Suprapubic skin (tissue), 4 donors: ENCODE results near the gene BTD. TPM values are rescaled to one million over a fixed set of nuclear protein-coding genes. Genes with fewer than 3 reads are reported as not detected.

ENCODE experiments used
- DNase-seq, 2 donors: peaks; one replicate each; pipeline ENCODE4 v3.0.0-alpha.2; 2019; ENCODE audit warnings: low spot score in 2 of 2
- H3K27ac ChIP-seq: fragments of 200-600 bp; sonication (generic); one replicate; pipeline ENCODE4 v1.5.1; 2019
- H3K27me3 ChIP-seq: fragments of 200-600 bp; sonication (generic); one replicate; pipeline ENCODE4 v1.5.1; 2019
- H3K36me3 ChIP-seq: fragments of 200-600 bp; sonication (generic); one replicate; pipeline ENCODE4 v1.5.1; 2019
- H3K4me1 ChIP-seq: fragments of 200-600 bp; sonication (generic); one replicate; pipeline ENCODE4 v1.5.1; 2019
- H3K4me3 ChIP-seq: fragments of 200-600 bp; sonication (generic); one replicate; pipeline ENCODE4 v1.5.1; 2019; ENCODE audit warnings: mild to moderate bottlenecking
- H3K9me3 ChIP-seq: fragments of 200-600 bp; sonication (generic); one replicate; pipeline ENCODE4 v1.5.1; 2019
- EP300 ChIP-seq: sonication (generic); formaldehyde crosslinking; IDR thresholded peaks from one replicate; pipeline ENCODE4 v1.6.1; 2017; ENCODE audit warnings: antibody characterized with exemption
- POLR2A ChIP-seq, 2 donors: fragments of 450-650 bp; IDR thresholded peaks; one replicate each; pipeline ENCODE4 v1.6.1; 2017; ENCODE audit warnings: antibody characterized with exemption in 2 of 2, mild to moderate bottlenecking in 2 of 2, moderate library complexity in 2 of 2
- POLR2AphosphoS5 ChIP-seq, 3 donors: sonication (generic); formaldehyde crosslinking; IDR thresholded peaks; one replicate each; pipeline ENCODE4 v1.6.1; 2017; ENCODE audit warnings: antibody characterized with exemption in 3 of 3
- WGBS: methylation state at CpG from one replicate; pipeline ENCODE4 v1.1.5; 2018; 5-methylcytosine and 5-hydroxymethylcytosine counted together
- total RNA-seq, 4 donors: library from RNA; depleted of rRNA; stranded (reverse); fragments of >200 nt; gene quantifications; one replicate each; pipeline ENCODE4 v1.1.0, GENCODE V29; 2016
- TF ChIP-seq, protein P1 (sequence below), 2 donors: fragments of 200-600 bp in 1 of 2; fragments of 450-650 bp in 1 of 2; sonication (generic) in 1 of 2; IDR thresholded peaks; one replicate each; pipeline ENCODE4 v1.5.1; 2016 to 2019; ENCODE audit warnings: antibody characterized with exemption in 2 of 2, mild to moderate bottlenecking in 1 of 2, moderate library complexity in 1 of 2

BTD gene
- total RNA-seq, 4 donors from 2014 or later, result 16.9 to 25.9 (median 19.1) TPM

DNA sequence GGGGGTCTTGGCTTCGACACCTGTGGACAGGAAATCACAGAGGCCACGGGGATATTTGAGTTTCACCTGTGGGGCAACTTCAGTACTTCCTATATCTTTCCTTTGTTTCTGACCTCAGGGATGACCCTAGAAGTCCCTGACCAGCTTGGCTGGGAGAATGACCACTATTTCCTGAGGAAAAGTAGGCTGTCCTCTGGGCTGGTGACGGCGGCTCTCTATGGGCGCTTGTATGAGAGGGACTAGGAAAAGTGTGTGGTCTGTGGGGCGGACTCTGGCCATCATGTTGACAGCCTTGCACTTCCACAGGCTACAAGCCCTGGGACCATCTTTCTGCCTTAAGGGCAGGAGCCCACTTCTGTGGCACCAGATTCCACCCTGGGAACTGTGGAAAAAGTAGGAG lies 43.7 kb downstream of the BTD start:
- H3K4me1 ChIP-seq, result peaks cover 31% of the 10 kb centered on the region
- no peak overlapping the region for H3K4me3 ChIP-seq
- H3K9me3 ChIP-seq, result no peaks in the 10 kb centered on the region
- WGBS, result 98% methylated on average over 6 of the region's 6 CpGs
- H3K27me3 ChIP-seq, result no peaks in the 10 kb centered on the region
- no peak for TF ChIP-seq POLR2AphosphoS5 (IDR thresholded peaks at IDR 0.05)
- no peak for TF ChIP-seq EP300
- no peak for TF ChIP-seq POLR2A (IDR thresholded peaks at IDR 0.05)
- TF ChIP-seq, protein P1, sequence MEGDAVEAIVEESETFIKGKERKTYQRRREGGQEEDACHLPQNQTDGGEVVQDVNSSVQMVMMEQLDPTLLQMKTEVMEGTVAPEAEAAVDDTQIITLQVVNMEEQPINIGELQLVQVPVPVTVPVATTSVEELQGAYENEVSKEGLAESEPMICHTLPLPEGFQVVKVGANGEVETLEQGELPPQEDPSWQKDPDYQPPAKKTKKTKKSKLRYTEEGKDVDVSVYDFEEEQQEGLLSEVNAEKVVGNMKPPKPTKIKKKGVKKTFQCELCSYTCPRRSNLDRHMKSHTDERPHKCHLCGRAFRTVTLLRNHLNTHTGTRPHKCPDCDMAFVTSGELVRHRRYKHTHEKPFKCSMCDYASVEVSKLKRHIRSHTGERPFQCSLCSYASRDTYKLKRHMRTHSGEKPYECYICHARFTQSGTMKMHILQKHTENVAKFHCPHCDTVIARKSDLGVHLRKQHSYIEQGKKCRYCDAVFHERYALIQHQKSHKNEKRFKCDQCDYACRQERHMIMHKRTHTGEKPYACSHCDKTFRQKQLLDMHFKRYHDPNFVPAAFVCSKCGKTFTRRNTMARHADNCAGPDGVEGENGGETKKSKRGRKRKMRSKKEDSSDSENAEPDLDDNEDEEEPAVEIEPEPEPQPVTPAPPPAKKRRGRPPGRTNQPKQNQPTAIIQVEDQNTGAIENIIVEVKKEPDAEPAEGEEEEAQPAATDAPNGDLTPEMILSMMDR (IDR thresholded peaks at IDR 0.05), result no peak
- peak overlapping the region; percentile 84 for H3K27ac ChIP-seq
- H3K36me3 ChIP-seq, result peaks cover 4% of the 10 kb centered on the region
- no peak for DNase-seq

- Histone ChIP-seq H3K4me3 (no peak overlapping the region), H3K27ac (peak overlapping the region; percentile 84), H3K9me3 (no peaks in the 10 kb centered on the region), H3K4me1 (peaks cover 31% of the 10 kb centered on the region), H3K36me3 (peaks cover 4% of the 10 kb centered on the region), H3K27me3 (no peaks in the 10 kb centered on the region)
- TF ChIP-seq POLR2A (IDR thresholded peaks at IDR 0.05) (no peak), POLR2AphosphoS5 (IDR thresholded peaks at IDR 0.05) (no peak), EP300 (no peak)
- TF ChIP-seq, protein P1 (IDR thresholded peaks at IDR 0.05), result no peak
- DNase-seq, result peak in 1 of 2 donors; percentile 82
- 33% methylated on average over 18 of the region's 18 CpGs for WGBS
These were observed 44.4 kb downstream of the BTD start for GRCh38 chr3:15645740-15646501.

DNA sequence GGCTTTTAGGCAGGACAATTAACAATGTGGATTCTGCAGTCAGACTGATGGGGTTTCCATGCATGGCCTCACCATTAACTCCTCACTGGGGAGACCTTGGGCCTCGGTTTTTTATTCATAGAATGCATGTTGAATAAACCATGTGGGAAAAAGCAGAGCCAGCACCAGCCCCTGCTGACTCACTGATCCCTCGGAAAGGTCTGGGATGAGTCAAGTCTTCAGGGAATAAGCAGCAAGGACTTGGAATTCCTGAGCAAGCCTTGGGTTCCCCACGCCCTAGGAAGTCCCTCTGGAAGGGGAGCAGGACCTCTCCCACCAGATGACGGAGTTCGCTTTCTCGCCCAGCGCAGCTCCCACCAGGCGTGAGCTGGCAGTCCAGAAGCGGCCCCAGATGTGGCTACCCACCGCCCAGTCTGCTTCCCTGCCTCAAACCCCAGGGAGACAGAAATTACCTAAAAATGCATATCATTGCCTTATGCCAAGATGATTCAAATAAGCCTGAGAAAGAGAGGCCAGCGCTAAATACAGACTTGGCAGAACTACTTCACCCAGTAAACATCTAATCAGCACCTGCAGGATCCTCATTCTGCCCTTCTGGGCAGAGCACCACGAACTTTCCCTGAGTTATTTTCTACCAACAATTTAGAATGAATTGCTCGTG lies 45.4 kb downstream of the BTD start:
- no peaks in the 10 kb centered on the region for H3K9me3 ChIP-seq
- no peak for TF ChIP-seq EP300
- no peak for TF ChIP-seq POLR2A (IDR thresholded peaks at IDR 0.05)
- TF ChIP-seq, protein P1 (IDR thresholded peaks at IDR 0.05), result no peak
- TF ChIP-seq POLR2AphosphoS5 (IDR thresholded peaks at IDR 0.05), result peak in 1 of 3 donors; percentile 74
- peak; percentile 84 to 85 for DNase-seq

GRCh38 chr3:15647611-15648167 lies 46.1 kb downstream of the BTD start:
- Histone ChIP-seq H3K9me3 (no peaks in the 10 kb centered on the region), H3K27me3 (no peaks in the 10 kb centered on the region), H3K4me3 (no peak overlapping the region), H3K36me3 (peaks cover 4% of the 10 kb centered on the region), H3K4me1 (peaks cover 31% of the 10 kb centered on the region), H3K27ac (peak overlapping the region; percentile 84)
- TF ChIP-seq EP300 (no peak), POLR2AphosphoS5 (IDR thresholded peaks at IDR 0.05) (no peak), POLR2A (IDR thresholded peaks at IDR 0.05) (no peak)
- TF ChIP-seq, protein P1 (IDR thresholded peaks at IDR 0.05), result no peak
- WGBS, result 41% methylated on average over 4 of the region's 4 CpGs
- no peak for DNase-seq

More for the DNA sequence above, 45.4 kb downstream of the BTD start:
- 25% methylated on average over 13 of the region's 13 CpGs for WGBS
- H3K4me1 ChIP-seq, result peaks cover 31% of the 10 kb centered on the region
- H3K36me3 ChIP-seq, result peaks cover 4% of the 10 kb centered on the region
- H3K27ac ChIP-seq, result peak overlapping the region; percentile 84
- no peak overlapping the region for H3K4me3 ChIP-seq
- H3K27me3 ChIP-seq, result no peaks in the 10 kb centered on the region

GRCh38 chr3:15649341-15649740 lies 47.8 kb downstream of the BTD start:
- no peak for TF ChIP-seq POLR2A (IDR thresholded peaks at IDR 0.05)
- TF ChIP-seq, protein P1 (IDR thresholded peaks at IDR 0.05), result no peak
- TF ChIP-seq POLR2AphosphoS5 (IDR thresholded peaks at IDR 0.05), result no peak
- no peak for TF ChIP-seq EP300
- Histone ChIP-seq H3K4me1 (peaks cover 31% of the 10 kb centered on the region), H3K27ac (no peak overlapping the region), H3K4me3 (no peak overlapping the region), H3K9me3 (no peaks in the 10 kb centered on the region), H3K36me3 (peaks cover 4% of the 10 kb centered on the region), H3K27me3 (no peaks in the 10 kb centered on the region)
- 97% methylated on average over 3 of the region's 3 CpGs for WGBS
- DNase-seq, result no peak
